Hepatocyte (in vitro differentiated cells): ENCODE measurements around the gene AGAP6.

ENCODE experiments used
- CTCF ChIP-seq: fragments of 200-600 bp; sonication (generic); IDR thresholded peaks from 2 replicates; pipeline ENCODE4 v1.5.1; 2016; ENCODE audit warnings: antibody characterized with exemption, mild to moderate bottlenecking; ENCODE audit not compliant: poor library complexity
- EZH2 ChIP-seq: fragments of 200-600 bp; sonication (generic); IDR thresholded peaks from 2 replicates; pipeline ENCODE4 v1.6.1; 2016; ENCODE audit warnings: antibody characterized with exemption, mild to moderate bottlenecking, borderline replicate concordance
- EZH2phosphoT487 ChIP-seq: fragments of 200-600 bp; sonication (generic); IDR thresholded peaks from one replicate; pipeline ENCODE4 v1.6.1; 2018; ENCODE audit warnings: antibody characterized with exemption, mild to moderate bottlenecking, low read depth, moderate library complexity; ENCODE audit not compliant: unreplicated experiment, severe bottlenecking

GRCh38 chr10:50027195-50027594 is 39.0 kb downstream of the AGAP6 start:
- TF ChIP-seq CTCF = no peak
- no peak for TF ChIP-seq EZH2
- TF ChIP-seq EZH2phosphoT487 = no peak
